PC-3 (cell line): ENCODE results near the gene KRTAP10-10. TPM values are rescaled to one million over a fixed set of nuclear protein-coding genes. Genes with fewer than 3 reads are reported as not detected.

Experiments
- ATAC-seq: fragments of 200-7000 bp; cut with Tn5 transposase; 2 replicates; pipeline ENCODE4 v1.9.1; 2020; ENCODE audit warnings: mild to moderate bottlenecking, moderate library complexity
- BruUV-seq: library from RNA; stranded (reverse); fragments of 400-500 nt; replicated peaks from 2 replicates; lab custom pipeline; 2021; lab: Mats Ljungman, UMichigan
- CTCF ChIA-PET: fragments of 300-600 bp; sonication (Branson Sonifier 250); formaldehyde crosslinking; loops from one replicate; lab custom pipeline; 2022; ENCODE audit warnings: antibody characterized with exemption; lab: Charles Lee
- POLR2A ChIA-PET: fragments of 300-600 bp; sonication (Branson Sonifier 250); formaldehyde crosslinking; loops from one replicate; lab custom pipeline; 2022; ENCODE audit warnings: antibody characterized with exemption; ENCODE audit not compliant: unreplicated experiment; lab: Charles Lee
- DNase-seq: peaks from one replicate; pipeline ENCODE4 v3.0.0-alpha.2; 2015
- H2AFZ ChIP-seq: fragments of 300-600 bp; sonication (generic); 2 replicates; pipeline ENCODE4 v1.6.0; 2016; ENCODE audit warnings: antibody characterized with exemption, low read length
- H3F3A ChIP-seq: fragments of 300-600 bp; sonication (generic); one replicate; pipeline ENCODE4 v1.6.0; 2017; ENCODE audit warnings: antibody characterized with exemption, low read length, control low read depth, mild to moderate bottlenecking; ENCODE audit not compliant: unreplicated experiment
- H3K27ac ChIP-seq: fragments of 300-600 bp; sonication (generic); 2 replicates; pipeline ENCODE4 v1.5.1; 2016; ENCODE audit warnings: mild to moderate bottlenecking, low read length
- H3K27me3 ChIP-seq: fragments of 300-600 bp; sonication (generic); 2 replicates; pipeline ENCODE4 v1.6.1; 2016; ENCODE audit warnings: low read length, mixed read lengths
- H3K36me3 ChIP-seq: fragments of 300-600 bp; sonication (generic); 2 replicates; pipeline ENCODE4 v1.6.1; 2016; ENCODE audit warnings: low read depth, mixed run types, low read length, mixed read lengths
- H3K4me1 ChIP-seq: fragments of 300-600 bp; sonication (generic); 2 replicates; pipeline ENCODE4 v1.5.1; 2016; ENCODE audit warnings: low read length; ENCODE audit not compliant: insufficient read depth
- H3K4me2 ChIP-seq: fragments of 300-600 bp; sonication (generic); 2 replicates; pipeline ENCODE4 v1.6.0; 2016; ENCODE audit warnings: low read length
- H3K4me3 ChIP-seq: fragments of 300-600 bp; sonication (generic); 2 replicates; pipeline ENCODE4 v1.5.1; 2016; ENCODE audit warnings: mild to moderate bottlenecking, low read length, mixed read lengths
- H3K79me2 ChIP-seq: fragments of 300-600 bp; sonication (generic); 2 replicates; pipeline ENCODE4 v1.6.1; 2017; ENCODE audit warnings: low read length, mixed read lengths
- H3K9ac ChIP-seq: fragments of 300-600 bp; sonication (generic); 2 replicates; pipeline ENCODE4 v1.6.0; 2016; ENCODE audit warnings: mild to moderate bottlenecking, low read length
- H3K9me2 ChIP-seq: fragments of 300-600 bp; sonication (generic); replicated peaks from 2 replicates; pipeline ENCODE4 v1.6.1; 2016; ENCODE audit warnings: mixed run types, low read length, mixed read lengths
- H3K9me3 ChIP-seq: fragments of 300-600 bp; sonication (generic); 2 replicates; pipeline ENCODE4 v1.6.1; 2016; ENCODE audit warnings: low read length, mixed read lengths
- H4K20me1 ChIP-seq: fragments of 300-600 bp; sonication (generic); 2 replicates; pipeline ENCODE4 v1.6.1; 2016; ENCODE audit warnings: low read length, mixed read lengths
- EZH2 ChIP-seq: fragments of 300-600 bp; sonication (generic); IDR thresholded peaks from one replicate; pipeline ENCODE4 v1.6.1; 2017; ENCODE audit warnings: antibody characterized with exemption, mild to moderate bottlenecking, low read length; ENCODE audit not compliant: unreplicated experiment
- EZH2phosphoT487 ChIP-seq: fragments of 300-600 bp; sonication (generic); IDR thresholded peaks from 2 replicates; pipeline ENCODE4 v1.6.1; 2018; ENCODE audit warnings: mild to moderate bottlenecking, antibody characterized with exemption, low read length, borderline replicate concordance
- intact Hi-C: fragments of 100-400 bp; cut with micrococcal nuclease; formaldehyde crosslinking; loops from 2 replicates; pipeline ENCODE4 v1.9.0; 2023
- total RNA-seq: library from RNA; depleted of rRNA; stranded (reverse); fragments of >200 nt; gene quantifications from 2 replicates; pipeline ENCODE4 v1.2.3, GENCODE V29; 2014
- TF ChIP-seq, protein P1 (sequence below): fragments of 300-600 bp; sonication (generic); conservative IDR thresholded peaks from 2 replicates; pipeline ENCODE4 v1.5.1; 2017; ENCODE audit warnings: antibody characterized with exemption, low read depth, mild to moderate bottlenecking, low read length

Gene KRTAP10-10
- total RNA-seq, 1 experiment from 2014 or later, result not detected

DNA sequence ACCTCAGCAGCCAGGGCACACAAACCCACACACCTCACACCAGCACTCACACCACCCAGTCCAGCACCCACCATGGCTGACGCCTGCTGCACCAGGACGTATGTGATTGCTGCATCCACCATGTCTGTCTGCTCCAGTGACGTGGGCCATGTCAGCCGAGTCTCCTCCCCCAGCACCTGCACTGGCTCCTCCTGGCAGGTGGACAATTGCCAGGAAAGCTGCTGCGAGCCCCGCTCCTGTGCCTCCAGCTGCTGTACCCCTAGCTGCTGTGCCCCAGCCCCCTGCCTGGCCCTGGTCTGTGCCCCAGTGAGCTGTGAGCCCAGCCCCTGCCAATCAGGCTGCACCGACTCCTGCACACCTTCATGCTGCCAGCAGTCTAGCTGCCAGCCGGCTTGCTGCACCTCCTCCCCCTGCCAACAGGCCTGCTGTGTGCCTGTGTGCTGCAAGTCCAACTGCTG lies 25.1 kb upstream of the KRTAP10-10 start, which contains the start of gene KRTAP10-8:
Gene KRTAP10-8 (plus strand): TSS at position 51 of the 458 bp plus-strand sequence. CDS start 22 bp downstream, at position 73.
- POLR2A ChIA-PET, result no interaction called here
- CTCF ChIA-PET, result no interaction called here
- H3K27me3 ChIP-seq, result no peaks in the 10 kb centered on the region
- H3K9ac ChIP-seq, result no peak within 1 kb of the TSS
- no TSS peak for BruUV-seq
- TF ChIP-seq EZH2phosphoT487, result no peak
- no peak for TF ChIP-seq EZH2
- TF ChIP-seq, protein P1, sequence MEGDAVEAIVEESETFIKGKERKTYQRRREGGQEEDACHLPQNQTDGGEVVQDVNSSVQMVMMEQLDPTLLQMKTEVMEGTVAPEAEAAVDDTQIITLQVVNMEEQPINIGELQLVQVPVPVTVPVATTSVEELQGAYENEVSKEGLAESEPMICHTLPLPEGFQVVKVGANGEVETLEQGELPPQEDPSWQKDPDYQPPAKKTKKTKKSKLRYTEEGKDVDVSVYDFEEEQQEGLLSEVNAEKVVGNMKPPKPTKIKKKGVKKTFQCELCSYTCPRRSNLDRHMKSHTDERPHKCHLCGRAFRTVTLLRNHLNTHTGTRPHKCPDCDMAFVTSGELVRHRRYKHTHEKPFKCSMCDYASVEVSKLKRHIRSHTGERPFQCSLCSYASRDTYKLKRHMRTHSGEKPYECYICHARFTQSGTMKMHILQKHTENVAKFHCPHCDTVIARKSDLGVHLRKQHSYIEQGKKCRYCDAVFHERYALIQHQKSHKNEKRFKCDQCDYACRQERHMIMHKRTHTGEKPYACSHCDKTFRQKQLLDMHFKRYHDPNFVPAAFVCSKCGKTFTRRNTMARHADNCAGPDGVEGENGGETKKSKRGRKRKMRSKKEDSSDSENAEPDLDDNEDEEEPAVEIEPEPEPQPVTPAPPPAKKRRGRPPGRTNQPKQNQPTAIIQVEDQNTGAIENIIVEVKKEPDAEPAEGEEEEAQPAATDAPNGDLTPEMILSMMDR, result no peak
- no peak within 1 kb of the TSS for H3K4me3 ChIP-seq
- no peaks in the 10 kb centered on the region for H3F3A ChIP-seq
- H3K4me2 ChIP-seq, result no peak within 1 kb of the TSS
- DNase-seq (no peak), ATAC-seq (no peak)
- H3K9me3 ChIP-seq, result 0 out of 2 replicates have a peak, but pooled peaks cover 3% of the 10 kb centered on the region
- H3K9me2 ChIP-seq, result no peaks in the 10 kb centered on the region
- no peak within 1 kb of the TSS for H2AFZ ChIP-seq
- H3K36me3 ChIP-seq, result no peaks in the 10 kb centered on the region
- H3K4me1 ChIP-seq, result no peaks in the 10 kb centered on the region
- H4K20me1 ChIP-seq, result no peaks in the 10 kb centered on the region
- intact Hi-C loops, result no loop called here
- H3K27ac ChIP-seq, result no peak within 1 kb of the TSS
- no peaks in the 10 kb centered on the region for H3K79me2 ChIP-seq

DNA sequence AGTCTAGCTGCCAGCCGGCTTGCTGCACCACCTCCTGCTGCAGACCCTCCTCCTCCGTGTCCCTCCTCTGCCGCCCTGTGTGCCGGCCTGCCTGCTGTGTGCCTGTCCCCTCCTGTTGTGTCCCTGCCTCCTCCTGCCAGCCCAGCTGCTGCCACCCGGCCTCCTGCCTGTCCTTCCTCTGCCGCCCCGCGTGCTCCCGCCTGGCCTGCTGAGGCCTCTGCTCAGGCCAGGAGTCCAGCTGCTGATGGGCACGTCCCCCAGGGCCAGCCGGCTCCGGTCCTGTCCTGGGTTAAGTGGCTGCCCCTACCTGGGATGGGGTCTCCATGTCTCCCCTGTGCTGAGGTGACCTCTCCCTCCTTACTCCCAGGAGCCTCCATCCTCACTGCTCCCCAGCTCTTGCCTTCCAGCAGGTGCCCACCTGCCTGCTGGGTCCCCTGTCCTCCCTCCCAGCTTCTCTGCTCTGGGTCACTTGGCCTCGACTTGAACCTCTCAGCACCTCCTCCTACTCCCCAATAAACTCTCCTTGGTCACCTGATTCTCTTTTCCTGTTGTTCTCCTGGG lies 24.4 kb upstream of the KRTAP10-10 start:
- Histone ChIP-seq H3K27ac (no peak overlapping the region), H3K79me2 (no peaks in the 10 kb centered on the region), H3K27me3 (no peaks in the 10 kb centered on the region), H3K4me3 (no peak overlapping the region), H3K36me3 (no peaks in the 10 kb centered on the region), H3K4me2 (no peak overlapping the region), H3K9me3 (0 out of 2 replicates have a peak, but pooled peaks cover 3% of the 10 kb centered on the region), H3K9me2 (no peaks in the 10 kb centered on the region), H3F3A (no peaks in the 10 kb centered on the region), H3K4me1 (no peaks in the 10 kb centered on the region), H2AFZ (no peak overlapping the region), H4K20me1 (no peaks in the 10 kb centered on the region), H3K9ac (no peak overlapping the region)
- BruUV-seq, result no TSS peak
- DNase-seq (no peak), ATAC-seq (no peak)
- intact Hi-C loops, result no loop called here
- TF ChIP-seq, protein P1, result no peak
- TF ChIP-seq EZH2phosphoT487, result no peak
- TF ChIP-seq EZH2, result no peak
- ChIA-PET POLR2A (no interaction called here), CTCF (no interaction called here)

DNA sequence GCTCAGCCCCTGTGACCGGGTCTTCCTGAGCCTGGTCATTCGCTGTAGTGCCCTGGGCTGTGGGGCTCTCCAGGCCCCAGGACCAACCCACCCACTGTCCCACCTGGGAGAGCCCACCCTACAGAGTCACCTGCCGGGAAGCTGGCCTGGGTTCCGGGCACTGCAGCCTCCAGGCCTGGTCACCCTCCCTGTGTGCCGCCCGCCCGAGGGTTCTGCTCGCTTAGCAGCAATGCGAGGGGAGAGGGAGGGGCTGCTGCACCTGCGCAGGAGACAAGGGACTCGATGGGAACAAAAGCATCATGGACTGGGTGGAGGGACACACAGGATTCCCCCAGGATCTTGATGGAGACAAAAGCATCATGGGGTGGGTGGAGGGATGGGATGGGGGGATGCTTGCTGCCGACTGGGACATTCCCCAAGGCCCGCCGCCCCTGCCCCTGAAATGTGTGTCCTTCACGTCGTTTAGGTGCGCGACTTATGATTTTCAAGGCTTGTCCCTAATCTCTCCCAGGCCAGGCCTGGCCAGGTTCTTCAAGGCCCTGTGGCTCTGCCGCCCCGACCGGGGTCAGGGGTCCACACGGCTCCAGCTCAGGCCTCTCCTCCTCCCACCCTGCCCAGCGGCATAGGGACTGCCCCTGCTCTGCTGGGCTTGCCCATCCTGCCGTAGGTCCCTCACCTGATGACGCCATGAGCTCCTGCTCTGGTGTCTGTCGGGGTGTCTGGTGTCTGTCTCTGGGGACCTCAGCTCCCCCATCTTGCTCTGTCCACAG lies 23.6 kb upstream of the KRTAP10-10 start:
- ATAC-seq, result no peak
- H3K9me3 ChIP-seq, result 0 out of 2 replicates have a peak, but pooled peaks cover 3% of the 10 kb centered on the region
- intact Hi-C loops, result no loop called here
- H3K27ac ChIP-seq, result no peak overlapping the region
- no peaks in the 10 kb centered on the region for H3K9me2 ChIP-seq
- no peaks in the 10 kb centered on the region for H3K4me1 ChIP-seq
- no peak overlapping the region for H3K9ac ChIP-seq
- no TSS peak for BruUV-seq
- no peaks in the 10 kb centered on the region for H3K27me3 ChIP-seq
- no peaks in the 10 kb centered on the region for H3F3A ChIP-seq
- no peaks in the 10 kb centered on the region for H3K79me2 ChIP-seq
- ChIA-PET CTCF (no interaction called here), POLR2A (no interaction called here)
- TF ChIP-seq EZH2phosphoT487 (no peak), EZH2 (no peak)
- TF ChIP-seq, protein P1, result no peak
- no peaks in the 10 kb centered on the region for H3K36me3 ChIP-seq
- DNase-seq, result no peak
- H3K4me3 ChIP-seq, result no peak overlapping the region
- no peaks in the 10 kb centered on the region for H4K20me1 ChIP-seq
- no peak overlapping the region for H2AFZ ChIP-seq
- no peak overlapping the region for H3K4me2 ChIP-seq
